Measurements from ENCODE around the gene KIAA1328. TPM values are rescaled to one million over a fixed set of nuclear protein-coding genes. Genes with fewer than 3 reads are reported as not detected.

Gene KIAA1328
- total RNA-seq, 1 donor from 2014 or later, result 11.5 TPM

DNA sequence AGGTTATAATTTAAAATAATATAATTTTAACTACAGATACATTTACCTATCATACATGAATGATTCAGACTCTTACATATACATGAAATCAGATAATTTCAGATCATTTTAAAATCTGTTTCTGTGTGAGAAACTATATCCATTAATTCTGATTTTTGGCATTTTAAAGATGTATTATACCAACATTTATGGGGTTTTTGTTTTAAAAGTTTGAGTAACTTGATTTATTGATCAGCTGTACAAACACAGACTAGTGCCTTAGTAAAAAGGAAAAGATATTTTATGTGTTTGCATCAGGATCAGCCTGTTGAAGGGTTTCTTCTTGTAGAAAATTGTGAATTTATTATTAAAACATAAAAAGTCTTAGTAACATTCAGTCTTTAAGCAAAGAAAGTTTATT, 59.9 kb downstream of the KIAA1328 start:
- H3K9ac ChIP-seq, result no peak overlapping the region
- Mint-ChIP-seq H3K9me3 (no peaks in the 10 kb centered on the region), H3K4me1 (no peaks in the 10 kb centered on the region), H3K4me3 (no peak overlapping the region), H3K27me3 (ENCODE audit: insufficient read depth, low read depth) (no peaks in the 10 kb centered on the region), H3K36me3 (no peaks in the 10 kb centered on the region), H3K27ac (no peak overlapping the region)
- H3K4me3 ChIP-seq, result no peak overlapping the region
- H3K9me3 ChIP-seq (ENCODE audit: low read depth), result no peaks in the 10 kb centered on the region
- no peaks in the 10 kb centered on the region for H3K79me2 ChIP-seq (ENCODE audit: low read depth)
- no peak overlapping the region for H3K4me2 ChIP-seq
- no peak overlapping the region for H3K27ac ChIP-seq
- no peaks in the 10 kb centered on the region for H3K4me1 ChIP-seq
- DNase-seq (ENCODE audit: low spot score), result no peak
- TF ChIP-seq CTCF (IDR thresholded peaks at IDR 0.05) (no peak), EZH2phosphoT487 (IDR thresholded peaks at IDR 0.05) (no peak), EZH2 (IDR thresholded peaks at IDR 0.05) (no peak)
- no peak overlapping the region for H2AFZ ChIP-seq (replicated peaks)
- no peaks in the 10 kb centered on the region for H3F3A ChIP-seq (ENCODE audit: low read depth)
- no peaks in the 10 kb centered on the region for H4K20me1 ChIP-seq (ENCODE audit: low read depth)
- H3K36me3 ChIP-seq, result no peaks in the 10 kb centered on the region
- H3K27me3 ChIP-seq, result no peaks in the 10 kb centered on the region

DNA sequence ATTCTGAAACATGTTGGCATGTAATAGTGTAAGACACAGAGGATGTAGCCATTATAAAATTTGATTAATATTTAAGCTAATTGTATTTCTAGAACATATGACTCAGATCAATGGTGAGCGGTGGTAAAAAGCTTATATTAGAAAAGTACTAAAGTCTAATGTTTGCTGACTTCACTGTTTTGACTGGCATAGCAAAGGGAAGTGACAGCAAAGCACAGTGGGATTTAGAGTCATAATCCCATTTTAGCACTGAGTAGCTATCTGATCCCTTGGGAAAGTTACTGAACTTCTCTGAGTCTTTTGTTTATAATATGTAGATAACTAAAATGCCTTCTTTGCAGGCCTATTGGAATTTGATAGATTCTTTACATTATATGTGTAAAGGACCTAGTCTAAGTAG, 60.4 kb downstream of the KIAA1328 start:
- Histone ChIP-seq H3K4me1 (no peaks in the 10 kb centered on the region), H3K4me2 (no peak overlapping the region), H3K4me3 (no peak overlapping the region), H3K36me3 (no peaks in the 10 kb centered on the region), H3K9me3 (ENCODE audit: low read depth) (no peaks in the 10 kb centered on the region), H3K27me3 (no peaks in the 10 kb centered on the region), H2AFZ (replicated peaks) (no peak overlapping the region), H3K27ac (no peak overlapping the region), H4K20me1 (ENCODE audit: low read depth) (no peaks in the 10 kb centered on the region), H3K9ac (no peak overlapping the region), H3K79me2 (ENCODE audit: low read depth) (no peaks in the 10 kb centered on the region), H3F3A (ENCODE audit: low read depth) (no peaks in the 10 kb centered on the region)
- H3K9me3 Mint-ChIP-seq, result no peaks in the 10 kb centered on the region
- H3K27ac Mint-ChIP-seq, result no peak overlapping the region
- no peaks in the 10 kb centered on the region for H3K36me3 Mint-ChIP-seq
- no peak for DNase-seq (ENCODE audit: low spot score)
- H3K27me3 Mint-ChIP-seq (ENCODE audit: insufficient read depth, low read depth), result no peaks in the 10 kb centered on the region
- no peak overlapping the region for H3K4me3 Mint-ChIP-seq
- H3K4me1 Mint-ChIP-seq, result no peaks in the 10 kb centered on the region
- TF ChIP-seq EZH2phosphoT487 (IDR thresholded peaks at IDR 0.05), result no peak
- no peak for TF ChIP-seq EZH2 (IDR thresholded peaks at IDR 0.05)
- no peak for TF ChIP-seq CTCF (IDR thresholded peaks at IDR 0.05)

DNA sequence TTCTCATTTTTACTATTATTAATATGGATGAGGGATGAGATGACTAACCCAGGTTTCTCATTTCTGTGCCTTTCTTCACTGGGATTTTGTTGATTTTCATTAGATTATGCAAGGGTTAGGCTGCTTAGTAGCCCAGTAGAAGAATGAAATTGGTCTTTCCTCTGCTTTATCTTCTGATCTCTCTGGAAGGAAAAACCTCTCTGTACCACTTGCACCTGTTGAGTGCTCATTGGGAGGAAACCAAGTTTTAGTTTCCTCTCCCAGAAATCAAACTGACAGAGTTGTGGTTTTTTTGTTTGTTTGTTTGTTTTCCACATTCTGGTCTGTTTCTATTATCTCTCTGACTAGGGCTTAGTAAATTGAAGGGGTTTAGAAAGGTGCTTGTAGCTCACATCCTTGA, 60.8 kb downstream of the KIAA1328 start:
- no peak for TF ChIP-seq EZH2phosphoT487 (IDR thresholded peaks at IDR 0.05)
- no peak for TF ChIP-seq EZH2 (IDR thresholded peaks at IDR 0.05)
- TF ChIP-seq CTCF (IDR thresholded peaks at IDR 0.05), result no peak
- no peaks in the 10 kb centered on the region for H3K4me1 Mint-ChIP-seq
- no peaks in the 10 kb centered on the region for H3K9me3 Mint-ChIP-seq

More for the DNA sequence above, 60.8 kb downstream of the KIAA1328 start:
- H3K27me3 Mint-ChIP-seq (ENCODE audit: insufficient read depth, low read depth), result no peaks in the 10 kb centered on the region
- Histone ChIP-seq H3K4me3 (no peak overlapping the region), H3K36me3 (no peaks in the 10 kb centered on the region), H3F3A (ENCODE audit: low read depth) (no peaks in the 10 kb centered on the region), H3K27ac (no peak overlapping the region), H3K4me2 (no peak overlapping the region), H3K9ac (no peak overlapping the region), H3K79me2 (ENCODE audit: low read depth) (no peaks in the 10 kb centered on the region), H3K4me1 (no peaks in the 10 kb centered on the region), H3K9me3 (ENCODE audit: low read depth) (no peaks in the 10 kb centered on the region), H4K20me1 (ENCODE audit: low read depth) (no peaks in the 10 kb centered on the region), H3K27me3 (no peaks in the 10 kb centered on the region), H2AFZ (replicated peaks) (no peak overlapping the region)
- no peak for DNase-seq (ENCODE audit: low spot score)
- no peak overlapping the region for H3K4me3 Mint-ChIP-seq
- H3K27ac Mint-ChIP-seq, result no peak overlapping the region
- H3K36me3 Mint-ChIP-seq, result no peaks in the 10 kb centered on the region

Measured in neural progenitor cell (in vitro differentiated cells).